Fibroblast of lung (primary cell): ENCODE results near the gene C1RL. TPM values are rescaled to one million over a fixed set of nuclear protein-coding genes. Genes with fewer than 3 reads are reported as not detected.

Source experiments
- DNase-seq, 2 donors: peaks; one replicate each; pipeline versions ENCODE4 v3.0.0 to v3.0.0-alpha.2; 2010; ENCODE audit warnings: low read depth in 2 of 2
- H2AFZ ChIP-seq: 2 replicates; pipeline ENCODE4 v1.5.1; 2012; ENCODE audit warnings: low read length, control low read depth, inconsistent platforms
- H3K27ac ChIP-seq: 2 replicates; pipeline ENCODE4 v1.5.1; 2011; ENCODE audit warnings: low read length, control low read depth; ENCODE audit not compliant: insufficient read depth
- H3K27me3 ChIP-seq: 2 replicates; pipeline ENCODE4 v1.5.1; 2011; ENCODE audit warnings: mild to moderate bottlenecking, low read length; ENCODE audit not compliant: control insufficient read depth, insufficient read depth
- H3K36me3 ChIP-seq: 2 replicates; pipeline ENCODE4 v1.5.1; 2011; ENCODE audit warnings: low read length; ENCODE audit not compliant: control insufficient read depth, insufficient read depth
- H3K4me1 ChIP-seq: 2 replicates; pipeline ENCODE4 v1.5.1; 2011; ENCODE audit warnings: low read length; ENCODE audit not compliant: control insufficient read depth, insufficient read depth; ENCODE audit errors: extremely low read depth
- H3K4me2 ChIP-seq: 2 replicates; pipeline ENCODE4 v1.5.1; 2011; ENCODE audit warnings: low read length, control low read depth; ENCODE audit not compliant: insufficient read depth; ENCODE audit errors: extremely low read depth
- H3K4me3 ChIP-seq, 4 experiments: fragments of 200-600 bp in 1 of 4; sonication (generic) in 1 of 4; replicated peaks in 1 of 4; 2 replicates each; pipeline ENCODE4 v1.5.1; 2011 to 2016; ENCODE audit warnings: low read length in 4 of 4, low read depth in 3 of 4, mild to moderate bottlenecking in 3 of 4, control low read depth in 2 of 4, inconsistent platforms in 1 of 4, mixed read lengths in 1 of 4; ENCODE audit not compliant: insufficient read depth in 1 of 4; ENCODE audit errors: control extremely low read depth in 1 of 4
- H3K79me2 ChIP-seq: 2 replicates; pipeline ENCODE4 v1.5.1; 2012; ENCODE audit warnings: mild to moderate bottlenecking, low read length, inconsistent platforms; ENCODE audit not compliant: control insufficient read depth, insufficient read depth
- H3K9ac ChIP-seq: 2 replicates; pipeline ENCODE4 v1.5.1; 2011; ENCODE audit warnings: mild to moderate bottlenecking, low read length, control low read depth; ENCODE audit not compliant: insufficient read depth
- H3K9me3 ChIP-seq: 2 replicates; pipeline ENCODE4 v1.5.1; 2012; ENCODE audit warnings: low read depth, low read length; ENCODE audit not compliant: control insufficient read depth, insufficient read depth
- H4K20me1 ChIP-seq: 2 replicates; pipeline ENCODE4 v1.5.1; 2011; ENCODE audit warnings: low read length; ENCODE audit not compliant: control insufficient read depth, insufficient read depth; ENCODE audit errors: extremely low read depth
- CTCF ChIP-seq, 2 donors: IDR thresholded peaks in 1 of 2; conservative IDR thresholded peaks in 1 of 2; 1 replicate in 1 of 2; 2 replicates in 1 of 2; pipeline ENCODE4 v1.5.1; 2011 to 2012; ENCODE audit warnings: low read length in 2 of 2, control low read depth in 1 of 2, inconsistent platforms in 1 of 2, low read depth in 1 of 2, mild to moderate bottlenecking in 1 of 2
- EZH2 ChIP-seq: IDR thresholded peaks from 2 replicates; pipeline ENCODE4 v1.5.1; 2012; ENCODE audit warnings: low read length, control low read depth, mild to moderate bottlenecking; ENCODE audit errors: missing control alignments
- polyA plus RNA-seq, 2 donors: library from polyadenylated mRNA; depleted of rRNA in 1 of 2; stranded (reverse) in 1 of 2; unstranded in 1 of 2; fragments of >200 nt; gene quantifications; 2 replicates each; pipeline ENCODE4 v1.2.1, GENCODE V29; 2011 to 2012; ENCODE audit warnings: missing spikeins in 1 of 2
- total RNA-seq: library from RNA; depleted of rRNA; stranded (reverse); fragments of >200 nt; gene quantifications from 2 replicates; pipeline ENCODE4 v1.2.1, GENCODE V29; 2014

The C1RL gene
- total and polyA plus RNA-seq, 2 donors (not counting 1 experiment from before 2014, with no cell fraction given): 46.2 to 64.9 TPM

DNA sequence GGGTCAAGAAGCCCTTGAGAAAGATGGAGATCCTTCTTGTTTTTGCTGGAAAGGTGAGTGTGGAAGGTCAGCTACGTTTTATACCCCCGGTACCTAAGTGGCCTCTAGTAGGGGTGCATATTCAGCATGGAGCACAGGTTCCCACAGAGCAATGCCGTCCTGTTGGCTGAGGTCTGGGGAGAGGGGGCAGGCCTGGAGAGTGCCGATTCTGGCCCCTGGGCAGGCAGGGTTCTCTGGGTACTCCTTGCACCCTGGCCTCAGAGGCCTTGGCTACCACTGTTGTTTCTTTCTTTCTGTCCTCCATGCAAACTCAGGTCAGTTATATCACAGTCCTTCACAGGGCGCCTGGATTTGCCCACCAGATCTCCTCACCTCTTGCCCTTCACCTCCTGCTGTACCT is 11.2 kb upstream of the C1RL start:
- Histone ChIP-seq H3K4me1 (no peaks in the 10 kb centered on the region), H3K9ac (no peak overlapping the region), H3K27me3 (no peaks in the 10 kb centered on the region), H3K9me3 (no peaks in the 10 kb centered on the region), H3K4me2 (no peak overlapping the region), H3K27ac (no peak overlapping the region), H3K36me3 (peaks cover 1% of the 10 kb centered on the region), H4K20me1 (no peaks in the 10 kb centered on the region), H2AFZ (no peak overlapping the region), H3K79me2 (no peaks in the 10 kb centered on the region), H3K4me3 (no peak overlapping the region)
- TF ChIP-seq EZH2: no peak
- TF ChIP-seq CTCF (conservative IDR thresholded peaks at IDR 0.05 in 1 of 2, IDR thresholded peaks at IDR 0.05 in 1 of 2; ENCODE audit: low read depth in 1 of 2, low read length in 2 of 2): no peak
- no peak for DNase-seq

GRCh38 chr12:7118881-7119280 is 9.9 kb upstream of the C1RL start:
- Histone ChIP-seq H3K9me3 (no peaks in the 10 kb centered on the region), H3K27ac (no peak overlapping the region), H4K20me1 (no peaks in the 10 kb centered on the region), H3K9ac (no peak overlapping the region), H3K4me3 (no peak overlapping the region), H3K4me2 (no peak overlapping the region), H3K79me2 (no peaks in the 10 kb centered on the region), H3K4me1 (no peaks in the 10 kb centered on the region), H2AFZ (no peak overlapping the region), H3K36me3 (peaks cover 3% of the 10 kb centered on the region), H3K27me3 (no peaks in the 10 kb centered on the region)
- DNase-seq: no peak
- TF ChIP-seq EZH2 (no peak), CTCF (conservative IDR thresholded peaks at IDR 0.05 in 1 of 2, IDR thresholded peaks at IDR 0.05 in 1 of 2; ENCODE audit: low read depth in 1 of 2, low read length in 2 of 2) (no peak)

DNA sequence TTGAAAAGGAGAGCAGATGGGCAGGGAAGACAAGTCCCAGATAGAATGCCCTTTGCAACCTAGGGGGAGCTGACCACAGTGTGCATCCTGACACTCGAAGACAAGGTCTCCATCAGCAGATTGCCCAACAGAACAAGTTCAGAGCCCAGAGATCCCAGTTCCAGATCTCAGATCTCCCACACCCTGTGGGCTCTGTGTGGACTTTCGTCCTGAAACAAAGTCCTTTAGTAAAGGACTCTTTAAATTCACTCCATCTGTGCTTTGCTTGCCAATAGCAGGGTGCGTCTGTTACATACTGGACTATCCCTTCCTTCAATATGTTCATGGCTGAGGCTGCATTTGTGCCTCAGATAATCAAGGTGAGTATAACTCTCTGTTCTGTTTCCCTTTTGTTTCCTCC is 8.7 kb upstream of the C1RL start:
- TF ChIP-seq CTCF (conservative IDR thresholded peaks at IDR 0.05 in 1 of 2, IDR thresholded peaks at IDR 0.05 in 1 of 2; ENCODE audit: low read depth in 1 of 2, low read length in 2 of 2) (no peak), EZH2 (no peak)
- Histone ChIP-seq H2AFZ (no peak overlapping the region), H3K27me3 (no peaks in the 10 kb centered on the region), H3K4me1 (no peaks in the 10 kb centered on the region), H3K36me3 (peaks cover 4% of the 10 kb centered on the region), H3K4me2 (no peak overlapping the region), H3K79me2 (no peaks in the 10 kb centered on the region), H3K9ac (no peak overlapping the region), H4K20me1 (no peaks in the 10 kb centered on the region), H3K9me3 (no peaks in the 10 kb centered on the region), H3K4me3 (no peak overlapping the region), H3K27ac (no peak overlapping the region)
- DNase-seq: no peak
